ENCODE measurements around the gene PLA2G4B. TPM values are rescaled to one million over a fixed set of nuclear protein-coding genes. Genes with fewer than 3 reads are reported as not detected.

Gene PLA2G4B
- total RNA-seq, 1 donor from 2014 or later = 8.2 TPM

DNA sequence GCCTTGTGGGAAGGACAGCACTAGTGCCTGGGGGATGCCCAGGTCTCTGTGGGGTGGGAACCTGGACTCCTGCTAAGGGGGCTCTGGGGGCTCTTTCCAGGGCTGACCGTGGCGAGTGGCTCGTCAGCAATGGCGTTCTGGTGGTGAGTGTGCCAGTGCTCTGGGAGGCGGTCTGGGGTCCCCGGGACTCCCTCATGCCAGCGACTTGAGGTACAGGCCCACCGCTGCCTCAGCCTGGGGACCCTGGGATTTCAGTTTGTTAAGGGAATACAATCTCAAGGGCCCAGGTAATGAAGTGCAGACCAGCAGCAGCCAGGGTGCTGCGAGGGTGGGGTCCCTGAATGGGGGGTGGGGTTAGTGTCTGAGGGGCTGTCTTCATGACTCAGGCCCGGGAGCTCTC is 2.5 kb downstream of the PLA2G4B start:
- Mint-ChIP-seq H3K36me3 (ENCODE audit: low read depth) (peaks cover 24% of the 10 kb centered on the region), H3K9me3 (no peaks in the 10 kb centered on the region), H3K27ac (no peak overlapping the region), H3K4me3 (no peak overlapping the region), H3K4me1 (no peaks in the 10 kb centered on the region), H3K27me3 (no peaks in the 10 kb centered on the region)
- DNase-seq = no peak
- ChIA-PET POLR2A (no interaction called here), CTCF (no interaction called here)
- intact Hi-C loops (cut with micrococcal nuclease) = no loop called here
- no peak for ATAC-seq (ENCODE audit: low read depth)
- no peak for TF ChIP-seq CTCF (IDR thresholded peaks at IDR 0.05)

- CTCF ChIA-PET = no interaction called here
- DNase-seq (no peak), ATAC-seq (ENCODE audit: low read depth) (no peak)
- Mint-ChIP-seq H3K4me1 (no peaks in the 10 kb centered on the region), H3K4me3 (no peak overlapping the region), H3K9me3 (no peaks in the 10 kb centered on the region), H3K27me3 (no peaks in the 10 kb centered on the region), H3K27ac (no peak overlapping the region), H3K36me3 (ENCODE audit: low read depth) (peaks cover 32% of the 10 kb centered on the region)
- TF ChIP-seq CTCF (IDR thresholded peaks at IDR 0.05) = no peak
- POLR2A ChIA-PET = no interaction called here
- intact Hi-C loops (cut with micrococcal nuclease) = no loop called here
Measured at GRCh38 chr15:41842229-41842628, 3.6 kb downstream of the PLA2G4B start.

DNA sequence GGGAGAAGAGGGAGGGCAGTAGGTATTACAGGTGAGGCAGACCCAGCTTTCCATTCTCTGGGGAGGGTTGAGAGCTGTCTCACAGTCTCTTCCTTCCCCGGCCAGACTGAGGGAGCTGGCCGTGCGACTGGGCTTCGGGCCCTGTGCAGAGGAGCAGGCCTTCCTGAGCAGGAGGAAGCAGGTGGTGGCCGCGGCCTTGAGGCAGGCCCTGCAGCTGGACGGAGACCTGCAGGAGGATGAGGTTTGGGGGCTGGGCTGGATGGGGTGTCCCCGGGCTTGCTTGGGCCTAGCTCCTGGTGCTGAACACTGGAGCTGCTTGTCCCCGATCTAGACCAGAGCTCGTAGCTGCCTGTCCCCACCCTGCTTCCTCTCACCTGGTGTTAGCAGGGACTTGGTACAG is 4.9 kb downstream of the PLA2G4B start:
- CTCF ChIA-PET = no interaction called here
- TF ChIP-seq CTCF (IDR thresholded peaks at IDR 0.05) = no peak
- no peak overlapping the region for H3K27ac Mint-ChIP-seq
- intact Hi-C loops (cut with micrococcal nuclease) = no loop called here
- DNase-seq (no peak), ATAC-seq (ENCODE audit: low read depth) (no peak)
- POLR2A ChIA-PET = no interaction called here
- H3K9me3 Mint-ChIP-seq = no peaks in the 10 kb centered on the region
- no peak overlapping the region for H3K4me3 Mint-ChIP-seq
- H3K4me1 Mint-ChIP-seq = no peaks in the 10 kb centered on the region
- peaks cover 44% of the 10 kb centered on the region for H3K36me3 Mint-ChIP-seq (ENCODE audit: low read depth)
- no peaks in the 10 kb centered on the region for H3K27me3 Mint-ChIP-seq

DNA sequence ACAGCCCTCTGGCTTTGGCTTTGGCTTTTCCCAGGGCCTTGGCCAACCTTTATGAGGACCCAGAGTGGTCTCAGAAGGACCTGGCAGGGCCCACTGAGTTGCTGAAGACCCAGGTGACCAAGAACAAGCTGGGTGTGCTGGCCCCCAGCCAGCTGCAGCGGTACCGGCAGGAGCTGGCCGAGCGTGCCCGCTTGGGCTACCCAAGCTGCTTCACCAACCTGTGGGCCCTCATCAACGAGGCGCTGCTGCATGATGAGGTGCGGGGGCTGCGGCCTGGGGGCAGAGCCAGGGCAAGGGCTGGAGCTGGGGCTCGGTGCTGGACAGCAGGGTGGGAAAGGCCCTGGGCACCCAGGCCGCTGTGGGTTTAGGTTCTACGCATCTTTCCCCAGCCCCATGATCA is 6.2 kb downstream of the PLA2G4B start:
- ATAC-seq (ENCODE audit: low read depth) (no peak), DNase-seq (no peak)
- no peaks in the 10 kb centered on the region for H3K4me1 Mint-ChIP-seq
- ChIA-PET CTCF (no interaction called here), POLR2A (no interaction called here)
- peaks cover 45% of the 10 kb centered on the region for H3K36me3 Mint-ChIP-seq (ENCODE audit: low read depth)
- no peak overlapping the region for H3K27ac Mint-ChIP-seq
- TF ChIP-seq CTCF (IDR thresholded peaks at IDR 0.05) = no peak
- H3K9me3 Mint-ChIP-seq = no peaks in the 10 kb centered on the region
- no peak overlapping the region for H3K4me3 Mint-ChIP-seq
- intact Hi-C loops (cut with micrococcal nuclease) = no loop called here
- no peaks in the 10 kb centered on the region for H3K27me3 Mint-ChIP-seq

DNA sequence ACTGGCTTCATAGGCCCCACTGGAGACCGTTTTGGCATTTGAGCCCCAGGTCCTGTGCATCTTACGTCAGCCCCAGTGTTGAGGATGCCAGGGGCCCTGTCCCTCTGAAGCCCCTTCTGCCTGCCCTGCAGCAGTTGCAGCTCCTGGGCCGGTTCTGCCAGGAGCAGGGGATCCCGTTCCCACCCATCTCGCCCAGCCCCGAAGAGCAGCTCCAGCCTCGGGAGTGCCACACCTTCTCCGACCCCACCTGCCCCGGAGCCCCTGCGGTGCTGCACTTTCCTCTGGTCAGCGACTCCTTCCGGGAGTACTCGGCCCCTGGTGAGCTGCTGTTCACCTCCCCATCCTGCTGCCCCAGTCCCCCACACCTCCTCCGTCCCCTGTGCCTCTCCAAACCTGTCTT is 8.6 kb downstream of the PLA2G4B start:
- H3K4me3 Mint-ChIP-seq = no peak overlapping the region
- H3K4me1 Mint-ChIP-seq = peaks cover 4% of the 10 kb centered on the region
- ATAC-seq (ENCODE audit: low read depth) (no peak), DNase-seq (no peak)
- ChIA-PET POLR2A (no interaction called here), CTCF (no interaction called here)
- peaks cover 37% of the 10 kb centered on the region for H3K36me3 Mint-ChIP-seq (ENCODE audit: low read depth)
- H3K9me3 Mint-ChIP-seq = no peaks in the 10 kb centered on the region
- TF ChIP-seq CTCF (IDR thresholded peaks at IDR 0.05) = no peak
- no peaks in the 10 kb centered on the region for H3K27me3 Mint-ChIP-seq
- intact Hi-C loops (cut with micrococcal nuclease) = no loop called here
- H3K27ac Mint-ChIP-seq = no peak overlapping the region
